Stimulated activated CD4-positive, alpha-beta T cell treated with anti-CD3 and anti-CD28 coated beads, Interleukin-12 subunit alpha, Interleukin-12 subunit beta, amount 100 ng/mL, for 4 hours (primary cell): ENCODE measurements around the gene VPS41.

ENCODE experiments used
- DNase-seq: peaks from one replicate; pipeline ENCODE4 v3.0.0-alpha.2; 2020

Gene VPS41

DNA sequence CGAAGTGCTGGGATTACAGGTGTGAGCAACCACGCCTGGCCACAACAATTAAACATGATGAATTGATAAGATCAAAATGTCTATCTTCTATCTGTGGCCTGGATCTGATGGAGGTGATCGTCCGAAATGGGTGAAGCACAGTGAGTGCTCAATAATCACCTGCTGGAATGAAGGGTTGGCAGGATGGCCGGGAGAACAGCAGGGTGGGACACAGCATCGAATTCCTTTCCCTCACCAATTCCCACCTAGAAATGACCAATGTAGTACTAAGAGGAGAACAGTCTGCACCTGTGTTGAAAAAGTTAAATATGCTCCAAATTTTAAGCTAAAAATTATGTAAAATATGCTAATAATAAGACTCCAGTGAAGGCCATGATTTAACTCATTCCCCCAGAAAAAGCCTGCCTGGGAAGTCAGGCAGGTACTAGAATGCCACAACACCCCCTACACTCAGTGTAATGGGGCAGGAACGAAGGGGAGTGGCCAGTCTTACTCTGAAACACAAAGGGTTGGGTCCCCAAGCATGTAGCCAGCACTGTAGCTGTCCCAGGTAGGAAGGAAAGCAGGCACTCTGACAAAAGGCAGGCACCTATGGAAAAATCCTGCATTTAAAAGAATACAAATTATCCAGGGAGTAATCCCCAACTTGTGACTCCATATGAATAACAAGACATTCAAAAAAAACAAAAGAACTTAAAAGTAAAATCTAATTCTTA lies 110.3 kb downstream of the VPS41 start:
- no peak for DNase-seq

DNA sequence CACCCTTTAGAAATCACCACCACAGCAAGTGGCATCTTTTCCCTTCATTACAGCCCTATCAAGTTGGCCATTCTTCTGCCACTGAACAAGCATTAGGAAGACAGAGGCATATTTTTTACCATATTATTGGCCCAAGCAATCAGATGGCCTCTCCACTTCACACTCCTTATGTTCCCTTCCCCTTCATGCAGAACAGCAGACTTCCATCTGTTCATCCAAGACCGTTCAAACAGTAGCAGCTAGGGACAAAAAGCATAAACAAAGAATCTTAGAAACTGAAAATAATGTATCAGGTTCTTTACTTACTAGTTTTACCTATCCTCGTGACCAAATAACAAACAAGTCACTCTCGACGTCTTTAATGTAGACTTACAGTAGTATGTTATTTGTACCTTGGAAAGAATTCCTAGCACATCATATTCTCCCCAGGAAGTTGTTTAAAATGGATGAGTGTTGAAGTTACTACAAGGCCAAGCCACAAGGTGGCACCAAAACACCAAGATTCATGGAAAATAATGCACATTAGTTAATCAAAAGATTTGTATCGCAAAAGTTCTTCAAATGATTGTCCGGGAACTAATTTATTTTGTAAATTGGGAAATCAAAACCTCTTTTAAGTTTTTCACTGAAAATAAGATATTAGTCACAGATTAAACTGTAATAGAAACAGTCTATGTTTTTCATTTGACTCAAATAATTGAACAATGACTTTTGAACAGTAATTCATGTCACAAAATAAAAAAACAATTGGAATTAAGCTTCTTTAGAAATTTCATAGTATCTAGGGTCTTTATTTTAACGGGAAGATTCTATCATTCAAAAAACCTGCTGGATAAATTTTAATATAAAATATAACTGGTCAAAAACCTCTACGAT lies 112.1 kb downstream of the VPS41 start:
- peak; percentile 38 for DNase-seq

DNA sequence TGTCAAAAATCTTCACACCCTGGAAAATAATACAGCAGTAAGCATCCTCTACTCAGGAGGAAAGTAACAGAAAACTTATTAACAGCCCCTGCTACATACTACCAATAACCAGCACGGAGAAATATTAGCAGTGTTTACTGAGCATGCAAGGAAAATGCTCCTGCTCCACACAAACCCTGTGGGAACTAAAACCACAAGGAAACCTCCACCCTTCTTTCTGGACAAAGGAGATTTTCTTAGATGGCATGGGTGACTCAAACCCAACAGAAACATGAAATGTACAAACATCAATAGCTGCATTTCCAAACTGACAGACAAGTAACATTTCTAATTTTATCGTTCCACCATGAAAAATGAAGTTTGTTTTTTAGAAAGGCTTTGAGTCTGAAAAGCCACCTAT lies 113.4 kb downstream of the VPS41 start:
- no peak for DNase-seq

DNA sequence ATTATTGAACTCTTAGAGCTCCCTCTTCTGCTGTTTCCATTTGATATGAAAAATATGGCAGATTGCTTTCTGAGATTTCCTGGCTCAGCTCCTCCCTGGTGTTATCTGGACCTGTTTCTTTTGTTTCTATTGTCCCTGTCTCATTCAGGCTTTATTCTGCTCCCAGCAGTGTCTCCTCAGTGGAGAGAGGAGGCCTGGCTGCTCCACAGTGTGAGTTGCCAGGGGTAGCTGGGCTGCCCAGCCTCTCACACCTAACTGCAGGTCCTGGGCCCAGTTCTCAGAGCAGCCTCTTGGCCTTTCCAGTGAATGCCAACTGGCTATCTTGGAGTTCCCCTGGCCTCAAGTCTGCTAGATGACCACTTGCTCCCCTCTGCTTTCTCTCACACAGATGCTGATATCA lies 127.0 kb downstream of the VPS41 start:
- DNase-seq = no peak

DNA sequence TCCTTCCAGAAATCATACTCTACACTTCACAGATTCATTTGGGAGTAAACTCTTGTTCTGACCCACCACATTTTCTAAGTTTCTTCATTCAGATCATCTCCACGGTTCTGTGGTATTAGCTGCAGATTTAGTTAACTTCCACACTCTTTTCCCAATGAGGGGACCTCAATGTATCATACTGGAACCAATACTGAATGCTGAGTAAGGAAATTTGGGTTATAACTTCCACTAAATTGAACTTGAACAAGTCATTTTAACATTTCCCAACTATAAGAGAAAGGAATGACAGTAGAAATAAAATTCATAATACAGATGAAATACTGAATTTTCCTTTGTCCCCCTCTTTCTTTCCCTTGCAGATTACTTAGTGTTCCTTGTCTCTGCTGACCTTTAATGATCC lies 131.4 kb downstream of the VPS41 start:
- DNase-seq = no peak

DNA sequence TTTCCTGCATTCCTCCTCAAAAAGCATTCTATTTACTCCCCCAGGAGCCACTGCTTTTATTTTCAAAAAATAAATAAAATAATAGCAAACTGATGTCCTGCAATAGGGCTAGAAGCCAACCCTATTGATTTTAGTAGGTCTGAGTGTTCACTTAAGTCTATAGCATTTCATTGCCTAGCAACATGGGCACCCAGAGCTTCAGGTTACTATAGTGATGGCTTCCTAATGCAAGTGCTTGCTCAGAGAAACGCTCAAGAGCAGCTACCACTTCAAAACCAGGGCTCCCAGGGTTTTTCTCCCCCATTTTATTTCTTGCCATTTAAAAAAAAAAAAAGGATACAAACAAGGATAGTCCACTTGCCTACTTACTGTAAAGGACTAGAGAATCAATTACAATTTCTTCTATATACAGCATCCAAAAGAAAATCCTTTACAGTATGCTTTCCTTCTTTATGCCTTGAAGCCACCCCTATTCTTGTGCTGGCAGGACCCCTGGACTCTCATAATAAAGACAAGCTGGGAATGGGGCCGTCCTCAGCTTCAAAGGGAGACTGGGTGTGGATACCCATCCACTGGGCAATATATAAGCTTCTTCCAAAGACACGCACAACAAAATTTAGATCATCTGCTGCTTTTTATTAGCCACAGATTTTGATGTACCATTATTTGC lies 133.3 kb downstream of the VPS41 start:
- no peak for DNase-seq

DNA sequence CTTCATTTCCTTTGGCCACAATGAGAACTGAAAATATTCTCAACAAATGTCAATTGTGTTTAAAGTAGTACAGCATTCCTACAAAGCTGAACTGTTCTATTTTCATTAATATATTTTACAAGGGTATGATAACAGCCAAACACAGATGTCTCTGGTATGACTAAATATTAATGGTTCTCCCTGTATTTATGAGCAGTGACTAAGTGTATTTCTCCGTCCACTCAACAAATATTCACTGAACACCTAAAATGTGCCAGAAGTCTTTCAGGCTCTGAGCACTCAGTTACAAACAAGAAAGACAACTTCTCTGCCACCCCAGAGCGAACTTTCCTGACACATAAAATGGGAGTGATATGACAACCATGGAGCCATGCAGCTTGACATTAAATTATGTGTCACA lies 135.6 kb downstream of the VPS41 start:
- no peak for DNase-seq

DNA sequence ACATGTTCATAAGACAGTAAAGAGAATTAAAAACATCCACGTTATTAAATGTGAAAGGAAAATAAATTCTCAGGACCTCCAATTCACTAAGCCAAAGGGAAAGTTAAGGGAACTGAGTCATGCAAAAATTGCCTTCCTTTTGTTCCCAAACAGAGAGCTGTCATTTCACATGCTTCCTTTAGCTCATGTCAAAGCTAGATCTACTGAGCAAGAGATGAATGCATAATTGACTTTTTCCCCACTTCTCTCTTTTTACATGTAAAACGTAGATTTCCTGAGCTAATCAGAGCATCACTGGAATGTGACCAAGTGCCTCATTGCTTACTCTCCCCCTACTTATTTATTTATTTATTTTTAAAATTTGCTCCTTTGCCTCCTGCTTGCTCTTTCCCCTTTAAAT lies 148.8 kb downstream of the VPS41 start:
- DNase-seq = no peak

DNA sequence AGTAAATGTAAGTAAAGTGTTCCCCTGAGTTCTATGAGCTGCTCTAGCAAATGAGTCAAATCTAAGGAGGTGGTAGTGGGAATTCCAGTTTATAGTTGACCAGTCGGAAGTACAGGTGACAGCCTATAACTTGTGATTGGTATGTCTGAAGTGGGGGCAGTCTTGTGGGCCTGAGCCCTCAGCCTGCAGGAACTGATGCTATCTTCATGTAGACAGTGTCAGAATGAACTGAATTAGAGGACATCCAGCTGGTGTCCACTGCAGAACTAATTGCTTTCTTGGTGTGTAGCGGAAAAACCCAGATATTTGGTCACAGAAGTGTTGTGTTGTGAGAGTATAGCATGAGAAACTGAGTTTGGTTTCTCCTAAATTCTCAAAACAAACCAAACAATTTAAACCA lies 150.0 kb downstream of the VPS41 start:
- DNase-seq = no peak

DNA sequence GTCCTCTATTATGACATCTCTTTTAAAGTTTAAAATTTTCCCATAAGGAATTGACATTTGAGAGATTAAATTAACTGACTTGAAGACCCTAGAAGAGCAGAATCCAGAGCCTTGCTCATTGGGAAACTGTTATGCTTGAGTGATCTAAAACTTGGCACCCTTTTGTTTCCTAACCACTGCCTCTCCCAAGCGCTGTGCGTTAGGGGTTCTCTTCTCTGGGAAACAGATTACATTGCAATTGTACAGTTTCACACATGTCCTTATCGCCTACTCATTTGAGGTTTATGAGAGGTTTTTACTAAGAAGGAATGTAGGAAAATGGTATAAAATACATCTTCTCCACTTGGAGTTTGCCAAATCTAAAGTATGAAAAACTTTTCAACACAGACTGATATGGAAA lies 151.1 kb downstream of the VPS41 start:
- no peak for DNase-seq

DNA sequence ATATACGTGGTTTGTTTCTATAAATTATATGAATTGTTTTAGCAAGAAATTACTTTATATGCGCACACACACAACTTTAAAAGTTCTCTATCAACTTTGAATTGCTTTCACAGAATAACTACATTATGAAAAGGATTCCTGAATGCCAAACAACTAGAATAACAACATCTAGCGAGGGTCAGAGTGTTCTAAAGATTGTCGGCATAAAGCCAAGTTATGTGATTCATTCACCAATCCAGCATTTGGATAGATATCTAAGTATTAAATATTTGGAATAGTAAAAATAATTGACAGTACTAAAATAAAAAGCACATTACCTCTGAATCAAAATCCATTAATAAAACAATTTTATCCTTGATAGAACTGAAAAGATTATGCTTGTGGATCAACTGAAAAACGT lies 152.5 kb downstream of the VPS41 start:
- DNase-seq = no peak

DNA sequence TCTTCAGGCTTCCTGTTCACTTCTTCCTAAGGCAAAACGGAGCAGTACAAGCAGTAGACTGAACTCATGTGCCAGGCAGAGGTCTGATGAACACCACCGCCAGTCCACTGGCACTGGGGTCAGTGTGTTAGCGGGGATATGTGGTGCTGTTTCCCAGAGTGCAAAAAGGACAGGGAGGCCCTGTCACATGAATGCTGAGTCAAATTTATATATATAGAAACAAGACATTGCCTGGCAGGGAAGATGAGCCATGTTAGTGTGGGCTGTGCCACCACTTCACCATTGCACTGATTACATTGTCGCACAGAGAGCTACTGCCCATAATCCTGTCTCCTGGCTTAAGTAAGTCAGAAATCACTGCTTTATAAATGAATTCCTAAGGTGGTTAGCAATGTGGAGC lies 155.6 kb downstream of the VPS41 start:
- no peak for DNase-seq

DNA sequence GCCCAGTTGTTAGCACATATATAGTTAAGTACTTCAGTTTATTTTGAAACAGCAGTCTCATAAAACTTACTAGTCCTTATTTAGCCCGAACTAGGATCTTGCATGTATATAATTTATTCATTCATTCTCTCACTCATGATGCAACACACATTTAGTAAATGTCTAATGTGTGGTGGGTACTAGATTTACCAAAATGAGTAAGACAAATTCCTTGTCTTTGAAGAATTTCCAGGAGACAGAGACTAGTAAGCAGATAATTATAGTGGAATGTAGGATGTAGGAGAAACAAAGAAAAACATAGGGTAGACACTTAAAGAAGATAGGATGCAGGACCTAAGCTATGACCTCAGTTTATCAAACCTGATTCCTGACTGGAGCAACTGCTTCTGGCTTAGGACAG lies 157.6 kb downstream of the VPS41 start:
- no peak for DNase-seq

DNA sequence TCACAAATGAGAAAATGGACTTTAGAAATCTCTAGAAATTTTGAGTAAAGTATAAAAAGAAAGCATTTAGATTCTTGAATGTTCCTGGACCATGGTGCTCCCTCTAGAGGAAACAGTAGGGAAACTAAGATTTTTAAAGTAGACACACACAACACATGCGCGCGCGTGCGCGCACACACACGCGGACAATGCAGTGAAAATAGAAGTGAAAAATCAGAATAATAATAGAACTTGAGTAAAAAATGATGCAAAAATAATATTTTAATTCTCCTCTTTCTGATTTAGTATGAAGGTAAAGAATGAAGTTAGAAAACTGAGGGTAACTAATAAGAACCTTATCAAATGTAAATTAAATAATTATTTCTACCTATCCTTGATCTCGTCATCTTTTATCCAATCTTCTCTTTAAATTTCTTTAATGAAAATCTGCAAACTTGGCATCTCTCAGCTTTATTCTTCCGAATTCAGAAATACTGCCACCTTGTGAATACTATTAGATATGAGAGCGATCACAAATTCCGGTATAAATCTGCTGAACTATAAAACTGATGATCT lies 160.9 kb downstream of the VPS41 start:
- no peak for DNase-seq

DNA sequence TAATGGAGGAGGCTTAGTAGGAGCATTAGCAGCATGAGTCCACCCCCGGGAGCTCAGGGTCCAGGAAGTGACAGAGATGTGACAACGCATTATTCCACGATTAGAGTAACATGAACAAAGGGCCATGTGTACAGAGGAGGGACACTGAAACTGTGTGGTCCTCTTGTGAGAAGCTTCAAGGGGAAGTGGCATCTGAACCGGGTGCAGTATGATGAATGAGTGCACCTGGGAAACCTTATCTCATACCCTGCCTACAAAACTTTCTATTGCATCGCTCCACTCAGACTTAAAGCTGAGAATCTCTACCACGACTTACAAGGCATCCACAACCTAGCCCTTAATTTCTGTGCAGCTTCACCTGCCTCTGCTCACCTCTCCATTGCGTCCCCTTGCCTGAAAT lies 162.6 kb downstream of the VPS41 start:
- no peak for DNase-seq

DNA sequence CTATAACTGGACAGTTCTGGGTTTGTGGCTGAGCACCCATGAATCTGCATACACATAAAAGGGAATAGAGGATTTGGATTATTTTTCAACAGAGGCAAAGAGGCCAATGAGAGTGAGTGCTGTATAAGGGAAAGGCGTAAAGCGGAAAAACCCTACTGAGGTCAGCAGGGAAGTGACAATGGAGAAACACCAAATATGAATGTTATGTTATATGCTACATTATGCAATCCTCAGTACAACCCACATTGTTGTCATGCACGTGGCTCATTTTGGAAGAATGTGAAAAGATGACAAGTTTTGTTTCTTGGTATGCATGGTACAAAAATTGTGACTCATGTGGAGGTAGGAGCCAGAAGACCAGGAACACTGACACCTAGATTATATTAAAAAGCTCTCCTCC lies 164.2 kb downstream of the VPS41 start:
- DNase-seq = no peak

DNA sequence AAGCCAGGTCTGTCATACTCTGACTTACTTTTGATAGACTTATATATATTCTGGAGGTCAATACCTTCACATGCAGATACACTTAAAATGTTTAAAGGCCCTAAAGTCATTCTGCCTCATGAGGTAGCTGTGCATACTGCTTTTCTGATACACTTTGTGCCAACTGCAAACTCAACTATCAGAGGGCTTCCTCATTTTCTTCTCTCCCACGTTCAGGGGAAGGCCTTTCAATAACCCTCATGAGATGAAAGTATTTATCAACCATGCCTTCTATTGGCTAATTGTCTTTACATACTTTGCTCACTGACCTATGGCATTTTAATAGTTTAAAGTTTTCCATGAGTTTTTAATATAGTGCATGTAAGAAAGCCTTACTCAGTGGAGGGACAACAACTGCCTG lies 165.1 kb downstream of the VPS41 start:
- DNase-seq = no peak

DNA sequence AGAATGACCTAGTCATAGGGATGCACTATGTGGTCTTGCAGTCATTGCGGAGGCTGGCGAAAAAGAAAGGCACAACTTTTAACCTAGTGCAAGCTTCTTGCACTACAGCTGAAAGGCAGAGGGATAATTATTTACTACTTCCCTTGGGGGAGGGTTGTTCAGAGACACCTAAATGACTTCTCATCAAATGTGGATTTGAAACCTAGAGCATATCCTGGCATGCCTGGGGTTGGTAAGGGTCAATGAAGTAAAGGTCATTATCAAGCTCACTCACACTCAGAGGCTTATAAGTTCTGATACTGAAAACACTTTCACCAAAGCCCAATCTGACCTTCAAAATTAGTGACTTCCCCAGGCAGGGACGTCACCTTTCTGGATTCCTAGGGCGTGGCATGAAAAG lies 168.9 kb downstream of the VPS41 start:
- DNase-seq = no peak

DNA sequence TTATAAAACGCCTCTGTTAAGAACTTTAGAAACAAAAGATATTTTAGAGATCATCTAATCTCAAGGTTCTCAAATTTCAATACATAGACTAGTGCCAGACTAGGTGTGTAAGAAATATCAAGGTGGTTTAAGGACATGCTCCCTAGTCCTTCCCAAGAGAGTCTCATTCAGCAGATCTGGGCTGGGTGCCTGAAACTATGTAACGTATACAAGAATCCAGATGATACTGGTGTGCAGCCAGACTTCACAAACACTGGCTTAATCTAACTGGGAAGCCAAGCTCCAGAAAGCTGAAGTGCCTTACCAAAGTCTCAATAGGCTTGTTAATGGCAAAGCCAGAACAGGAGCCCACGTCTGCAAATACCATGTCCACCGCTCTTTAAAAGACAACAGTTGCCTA lies 172.9 kb downstream of the VPS41 start:
- DNase-seq = no peak

DNA sequence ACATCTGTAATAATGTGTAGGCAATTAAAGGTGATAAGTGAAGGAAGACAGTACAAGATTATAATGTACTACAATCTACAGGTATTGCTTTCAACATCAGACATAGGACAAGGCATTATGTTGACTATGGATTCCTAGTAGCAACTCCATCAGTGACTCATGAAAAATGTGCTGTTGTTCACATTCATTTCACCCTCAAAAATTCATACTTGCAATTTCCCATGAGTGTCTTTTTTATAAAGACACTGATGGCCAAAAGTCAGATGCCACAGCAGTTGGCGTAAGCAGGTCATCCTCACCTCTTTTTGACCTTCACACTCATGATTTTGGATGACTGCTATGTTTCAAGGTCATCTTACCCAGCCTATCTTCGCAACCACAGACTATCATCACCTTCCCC lies 177.8 kb downstream of the VPS41 start:
- no peak for DNase-seq

DNA sequence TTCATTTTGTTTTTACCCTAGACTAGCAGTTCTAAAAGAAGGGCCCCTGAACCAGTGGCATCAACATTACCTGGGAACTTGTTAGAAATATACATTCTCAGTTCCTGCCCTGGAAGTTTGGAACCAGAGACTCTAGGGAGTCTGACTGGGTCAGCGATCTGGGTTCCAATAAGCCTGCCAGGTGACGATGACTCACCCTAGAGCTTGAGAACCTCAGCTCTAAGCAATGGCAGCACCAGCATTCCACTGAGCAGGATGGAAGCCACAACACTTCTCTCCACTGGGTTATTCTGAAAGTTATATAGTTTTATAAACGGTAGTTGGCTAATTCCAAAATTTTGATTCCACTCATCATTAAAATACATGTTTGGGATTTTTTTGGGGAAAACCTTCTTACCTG lies 180.8 kb downstream of the VPS41 start:
- no peak for DNase-seq

DNA sequence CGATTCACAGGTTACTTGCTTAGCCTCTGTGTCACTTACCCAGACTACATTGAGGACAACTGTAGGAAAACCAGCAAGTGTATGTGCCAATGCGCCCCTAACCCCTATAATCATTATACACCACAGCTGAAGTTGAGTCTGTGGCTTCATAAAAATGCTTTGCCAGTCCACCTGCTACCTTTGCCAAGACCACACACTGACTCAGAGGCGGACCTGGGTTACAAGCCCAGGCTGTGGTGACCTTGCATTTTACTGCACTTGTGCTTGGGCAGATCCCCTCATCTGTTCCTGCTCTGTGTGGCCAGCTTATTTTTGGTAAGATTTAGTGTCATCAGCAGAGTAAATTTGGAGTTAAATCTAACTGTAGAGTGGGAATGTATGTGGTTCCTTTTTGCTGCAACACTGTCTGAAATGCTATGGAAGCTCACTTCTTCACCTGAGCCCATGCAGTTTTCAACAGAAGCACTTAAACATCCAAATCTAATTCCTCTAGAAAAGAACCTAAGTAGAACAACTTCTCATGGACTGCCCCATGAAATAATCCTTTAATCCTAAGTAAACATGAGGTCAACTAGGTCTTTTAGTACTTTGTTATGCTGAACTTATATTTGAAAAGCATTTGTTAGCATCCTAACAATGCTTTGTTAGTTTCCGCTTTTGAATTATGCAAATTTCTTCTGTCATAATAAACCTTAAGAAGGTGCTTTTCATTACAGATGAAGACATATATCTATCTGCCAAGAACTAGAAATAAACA lies 181.6 kb downstream of the VPS41 start:
- no peak for DNase-seq

DNA sequence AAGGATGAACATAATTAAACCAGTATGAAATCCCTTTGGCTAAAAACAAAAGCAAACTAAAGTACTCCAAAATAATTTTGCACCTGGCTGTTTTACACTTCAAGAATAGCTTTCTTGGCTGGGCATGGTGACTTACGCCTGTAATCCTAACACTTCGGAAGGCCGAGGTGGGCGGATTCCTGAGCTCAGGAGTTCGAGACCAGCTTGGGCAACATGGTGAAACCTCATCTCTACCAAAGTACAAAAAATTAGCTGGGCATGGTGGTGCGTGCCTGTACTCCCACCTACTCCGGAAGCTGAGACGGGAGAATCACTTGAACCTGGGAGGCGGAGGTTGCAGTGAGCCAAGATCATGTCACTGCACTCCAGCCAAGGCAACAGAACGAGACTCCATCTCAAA lies 185.7 kb downstream of the VPS41 start:
- no peak for DNase-seq
